ENCODE results near the gene NAALADL2.

GRCh38 chr3:174953068-174953467 is 93.9 kb downstream of the NAALADL2 start:
- no peak for TF ChIP-seq CTCF (IDR thresholded peaks at IDR 0.05)
- TF ChIP-seq EZH2 (IDR thresholded peaks at IDR 0.05; ENCODE audit: borderline replicate concordance, insufficient read depth, low read depth, low read length, poor library complexity, severe bottlenecking) = no peak

Measured in B cell (primary cell).